COR-L47 (cell line): Measurements from ENCODE around the gene SRF.

ENCODE experiments used
- DNase-seq: peaks from one replicate; lab custom pipeline; 2025; lab: John Stamatoyannopoulos, UW

Gene SRF

DNA sequence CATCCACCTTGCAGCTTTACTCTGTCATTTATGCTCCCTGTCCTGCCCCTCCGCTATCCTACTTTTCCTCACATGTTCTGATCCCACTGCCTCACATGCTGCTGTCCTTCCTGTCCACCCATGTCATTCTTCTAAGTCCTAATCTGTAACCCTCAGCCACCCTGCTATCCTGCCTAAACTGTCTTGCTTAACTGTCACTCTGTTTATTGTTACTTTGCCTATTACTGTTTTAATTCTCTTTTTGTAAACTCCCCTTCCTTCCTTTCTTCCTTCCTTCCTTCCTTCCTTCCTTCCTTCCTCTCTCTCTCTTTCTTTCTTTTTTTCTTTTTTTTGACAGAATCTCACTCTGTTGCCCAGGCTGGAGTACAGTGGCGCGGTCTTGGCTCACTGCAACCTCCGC is 12.4 kb downstream of the SRF start:
- no peak for DNase-seq

DNA sequence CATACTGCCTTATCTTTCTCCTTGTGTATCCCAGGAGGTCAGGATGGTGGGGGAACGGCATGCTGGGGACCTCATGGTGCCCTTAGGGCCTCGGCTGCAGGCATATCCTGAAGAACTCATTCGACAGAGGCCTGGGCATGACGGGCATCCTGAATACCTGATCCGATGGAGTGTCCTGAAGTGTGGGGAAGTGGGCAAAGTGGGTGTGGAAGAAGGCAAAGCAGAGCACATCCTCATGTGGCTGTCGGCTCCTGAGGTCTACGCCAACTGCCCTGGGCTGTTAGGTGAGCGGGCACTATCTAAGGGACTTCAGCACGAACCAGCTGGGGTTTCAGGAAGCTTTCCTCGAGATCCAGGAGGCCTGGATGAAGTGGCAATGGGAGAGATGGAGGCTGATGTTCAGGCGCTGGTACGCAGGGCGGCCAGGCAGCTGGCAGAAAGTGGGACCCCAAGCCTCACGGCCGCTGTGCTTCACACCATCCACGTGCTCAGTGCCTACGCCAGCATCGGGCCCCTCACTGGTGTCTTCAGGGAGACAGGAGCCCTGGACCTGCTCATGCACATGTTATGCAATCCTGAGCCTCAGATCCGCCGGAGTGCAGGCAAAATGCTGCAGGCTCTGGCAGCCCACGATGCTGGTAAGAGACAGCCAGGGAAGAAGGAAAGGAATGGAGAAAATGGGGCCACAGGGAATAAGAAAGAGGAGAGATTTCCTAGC is 13.4 kb downstream of the SRF start:
- no peak for DNase-seq

DNA sequence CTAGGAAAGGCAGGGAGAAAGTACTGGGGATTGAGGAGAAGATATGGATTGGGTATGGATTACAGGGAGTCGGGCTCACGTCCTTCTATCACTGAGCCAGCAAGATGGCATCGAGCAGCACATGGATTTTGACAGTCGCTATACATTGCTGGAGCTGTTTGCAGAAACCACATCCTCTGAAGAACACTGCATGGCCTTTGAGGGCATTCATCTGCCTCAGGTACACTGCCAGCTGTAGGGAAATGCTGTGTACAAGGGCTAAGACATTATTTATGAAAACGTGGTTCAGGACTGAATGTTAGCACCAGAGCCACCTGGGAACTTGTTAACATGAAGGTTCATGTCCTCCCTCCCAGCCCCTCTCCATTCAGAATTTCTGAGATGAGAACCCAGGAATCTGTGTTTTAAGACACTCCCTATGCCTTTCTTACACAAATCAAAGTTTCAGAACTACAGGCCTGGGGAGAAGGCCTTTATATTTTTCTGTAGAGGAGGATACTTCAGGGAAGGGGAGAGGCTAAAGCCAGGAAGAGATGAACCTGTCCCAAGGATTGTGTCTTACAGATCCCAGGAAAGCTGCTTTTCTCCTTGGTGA is 14.4 kb downstream of the SRF start:
- DNase-seq, result no peak

DNA sequence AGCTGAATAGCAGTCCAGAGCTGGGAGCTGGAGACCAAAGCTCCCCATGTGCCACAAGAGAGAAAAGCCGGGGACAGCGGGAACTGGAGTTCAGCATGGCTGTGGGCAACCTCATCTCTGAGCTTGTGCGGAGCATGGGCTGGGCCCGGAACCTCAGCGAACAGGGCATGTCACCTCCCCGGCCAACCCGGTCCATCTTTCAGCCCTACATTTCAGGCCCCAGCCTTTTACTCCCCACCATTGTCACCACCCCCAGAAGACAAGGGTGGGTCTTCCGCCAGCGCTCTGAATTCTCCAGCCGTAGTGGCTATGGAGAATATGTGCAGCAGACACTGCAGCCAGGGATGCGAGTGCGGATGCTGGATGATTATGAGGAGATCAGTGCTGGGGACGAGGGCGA is 14.9 kb downstream of the SRF start:
- DNase-seq, result no peak

DNA sequence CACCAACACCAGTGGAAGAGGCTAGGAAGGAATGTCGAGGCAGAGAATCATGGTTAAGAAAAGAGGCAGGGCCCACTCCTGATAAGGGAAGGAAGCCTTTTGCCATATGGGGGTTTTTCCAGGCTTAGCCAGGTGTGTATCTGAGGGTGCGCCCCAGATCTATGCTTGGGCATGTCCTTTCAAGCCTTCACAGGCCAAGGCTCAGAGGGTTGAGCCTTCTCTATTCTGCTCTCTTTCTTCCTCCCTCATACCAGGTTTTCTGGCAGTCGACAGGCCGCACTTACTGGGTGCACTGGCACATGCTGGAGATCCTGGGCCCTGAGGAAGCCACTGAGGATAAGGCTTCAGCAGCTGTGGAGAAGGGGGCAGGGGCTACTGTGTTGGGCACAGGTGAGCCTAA is 15.6 kb downstream of the SRF start:
- DNase-seq, result no peak

DNA sequence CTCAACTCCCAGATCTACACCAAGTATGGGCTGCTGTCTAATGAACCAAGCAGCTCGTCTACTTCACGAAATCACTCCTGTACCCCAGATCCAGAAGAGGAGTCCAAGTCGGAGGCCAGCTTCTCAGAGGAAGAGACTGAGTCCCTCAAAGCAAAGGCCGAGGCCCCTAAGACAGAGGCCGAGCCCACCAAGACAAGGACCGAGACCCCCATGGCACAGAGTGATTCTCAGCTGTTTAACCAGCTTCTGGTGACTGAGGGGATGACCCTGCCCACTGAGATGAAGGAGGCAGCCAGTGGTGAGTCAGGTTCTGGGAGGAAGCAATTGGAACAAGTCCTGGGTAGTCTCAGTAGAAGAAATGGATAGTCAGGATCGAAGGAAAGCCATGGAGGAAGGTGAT is 16.8 kb downstream of the SRF start:
- no peak for DNase-seq

DNA sequence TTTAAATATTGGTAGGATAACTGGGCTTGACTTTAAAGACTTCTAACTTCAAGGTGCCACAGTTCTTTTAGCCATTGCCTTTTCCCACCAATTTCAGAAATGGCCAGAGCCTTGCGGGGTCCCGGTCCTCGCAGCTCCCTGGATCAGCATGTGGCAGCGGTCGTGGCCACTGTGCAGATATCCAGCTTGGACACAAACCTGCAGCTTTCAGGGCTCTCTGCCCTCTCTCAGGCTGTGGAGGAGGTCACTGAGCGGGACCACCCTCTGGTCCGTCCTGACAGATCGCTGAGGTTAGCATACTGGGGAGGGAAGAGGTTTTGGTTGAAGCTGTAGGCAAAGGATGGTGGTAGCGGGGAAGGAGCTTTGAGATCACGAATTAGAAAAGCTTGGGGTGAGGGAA is 17.4 kb downstream of the SRF start:
- DNase-seq, result no peak

DNA sequence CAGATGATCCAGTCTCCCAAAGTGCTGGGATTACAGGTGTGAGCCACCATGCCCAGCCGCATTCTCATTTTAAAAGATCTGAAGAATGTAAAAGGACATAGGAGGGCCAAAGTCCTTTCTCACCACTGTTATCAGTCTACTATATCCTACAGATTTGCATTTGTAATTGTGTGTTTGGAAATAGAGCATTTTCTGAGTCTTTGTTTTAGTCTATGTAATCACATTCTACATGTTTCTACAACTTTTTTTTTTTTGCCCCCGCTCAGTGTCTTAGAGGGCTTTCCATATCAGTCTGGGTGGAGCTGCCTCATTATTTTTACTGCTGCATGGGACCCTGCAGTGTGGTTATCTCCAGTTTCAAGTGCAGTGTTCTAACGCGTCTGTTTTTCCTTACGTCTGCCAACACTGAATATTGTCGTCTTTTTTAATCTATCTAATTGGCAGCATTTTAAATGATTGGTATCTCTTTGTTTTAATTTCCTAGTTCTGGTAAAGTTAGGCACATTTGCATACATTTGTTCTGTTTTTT is 18.8 kb downstream of the SRF start:
- DNase-seq, result no peak

DNA sequence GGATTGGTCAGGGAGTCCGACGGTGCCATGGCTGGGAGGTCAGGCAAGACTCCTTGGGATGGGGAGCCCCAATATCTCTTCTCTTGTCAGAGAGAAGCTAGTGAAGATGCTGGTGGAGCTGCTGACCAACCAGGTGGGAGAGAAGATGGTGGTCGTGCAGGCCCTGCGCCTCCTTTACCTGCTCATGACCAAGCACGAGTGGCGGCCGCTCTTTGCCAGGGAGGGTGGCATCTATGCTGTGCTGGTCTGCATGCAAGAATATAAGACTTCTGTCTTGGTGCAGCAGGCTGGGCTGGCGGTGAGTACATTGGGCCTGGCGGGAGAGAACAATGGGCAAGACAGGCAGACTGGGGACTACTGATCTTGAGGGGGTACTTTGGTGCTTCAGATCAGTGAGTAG is 21.8 kb downstream of the SRF start:
- no peak for DNase-seq

DNA sequence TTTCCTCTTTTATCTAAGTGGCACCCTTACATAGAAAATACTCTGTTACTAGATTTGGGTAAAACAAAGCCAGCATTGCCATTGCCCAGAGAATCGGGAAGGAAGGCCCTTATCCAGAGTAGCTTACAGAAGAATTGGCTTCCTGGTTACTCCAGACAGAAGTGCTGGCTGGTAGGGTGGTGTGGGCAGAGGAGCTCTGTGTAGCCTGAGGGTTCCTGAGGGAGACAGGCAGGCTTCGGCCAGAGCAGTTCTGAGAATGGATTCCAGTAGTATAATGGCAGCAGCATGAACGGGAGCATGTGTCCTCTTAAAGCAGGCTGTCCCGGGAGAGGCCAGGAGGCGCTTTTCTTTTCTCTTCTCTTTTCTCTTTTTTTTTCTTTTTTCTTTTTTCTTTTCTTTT is 22.9 kb downstream of the SRF start:
- no peak for DNase-seq

DNA sequence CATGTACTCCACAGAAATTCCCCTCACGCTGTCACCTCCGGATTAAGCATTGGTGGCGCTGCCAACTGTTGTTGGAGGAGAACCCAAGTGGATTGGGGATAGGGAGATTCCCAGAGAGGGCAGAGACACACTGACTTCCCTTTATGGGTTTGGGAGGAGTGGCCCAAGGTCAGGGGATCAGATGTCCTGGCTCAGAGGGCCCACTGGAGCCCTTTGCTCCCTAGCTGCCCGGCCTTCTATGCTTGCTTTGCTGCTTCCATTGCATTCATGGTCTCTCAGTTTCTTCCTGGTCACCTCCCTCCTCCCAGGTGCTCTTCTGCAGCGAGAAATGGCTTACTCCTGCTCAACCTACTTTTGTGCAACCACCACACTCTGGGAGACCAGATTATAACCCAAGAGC is 25.3 kb downstream of the SRF start:
- DNase-seq, result no peak

DNA sequence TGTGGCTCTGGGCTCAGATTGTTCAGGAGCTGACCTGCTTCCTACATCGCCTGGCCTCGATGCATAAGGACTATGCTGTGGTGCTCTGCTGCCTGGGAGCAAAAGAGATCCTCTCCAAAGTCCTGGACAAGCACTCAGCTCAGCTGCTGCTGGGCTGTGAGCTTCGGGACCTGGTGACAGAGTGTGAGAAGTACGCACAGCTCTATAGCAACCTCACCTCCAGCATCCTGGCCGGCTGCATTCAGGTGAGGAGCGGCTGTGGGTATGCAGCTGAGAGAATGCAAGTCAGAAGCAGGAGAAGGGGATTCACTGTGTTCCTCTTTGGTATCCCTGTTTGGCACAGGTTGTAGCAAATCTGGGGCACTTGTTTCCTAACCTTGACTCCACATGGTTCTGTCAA is 28.8 kb downstream of the SRF start:
- no peak for DNase-seq

DNA sequence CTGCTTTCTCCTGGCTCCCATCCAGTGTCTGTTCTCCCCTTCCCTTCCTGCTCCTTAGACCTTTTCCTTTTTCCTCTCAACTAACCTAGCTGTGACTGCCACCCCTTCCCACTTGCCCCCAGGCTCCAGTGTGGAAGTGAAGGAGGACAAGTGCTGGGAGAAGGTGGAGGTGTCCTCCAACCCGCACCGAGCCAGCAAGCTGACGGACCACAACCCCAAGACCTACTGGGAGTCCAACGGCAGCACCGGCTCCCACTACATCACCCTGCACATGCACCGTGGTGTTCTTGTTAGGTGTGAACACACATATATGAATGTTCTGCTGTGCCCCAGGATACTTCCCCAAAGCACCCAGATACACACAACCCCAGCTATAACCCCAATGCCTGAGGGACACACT is 29.5 kb downstream of the SRF start:
- DNase-seq, result no peak

DNA sequence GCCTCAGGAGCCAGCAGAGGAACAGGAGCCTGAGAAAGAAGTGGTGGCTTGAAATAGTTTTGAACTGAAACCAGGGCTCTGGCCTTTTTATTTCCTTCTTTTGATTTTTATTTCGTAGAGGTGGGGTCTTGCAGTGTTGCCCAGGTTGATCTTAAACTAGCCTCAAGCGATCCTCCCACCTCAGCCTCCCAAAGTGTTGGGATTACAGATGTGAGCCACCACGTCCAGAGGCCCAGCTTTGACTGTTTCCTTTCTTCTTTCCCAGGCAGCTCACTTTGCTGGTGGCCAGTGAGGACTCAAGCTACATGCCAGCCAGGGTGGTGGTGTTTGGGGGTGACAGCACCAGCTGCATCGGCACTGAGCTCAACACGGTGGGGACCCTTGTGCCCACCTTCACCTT is 31.4 kb downstream of the SRF start:
- DNase-seq, result no peak

DNA sequence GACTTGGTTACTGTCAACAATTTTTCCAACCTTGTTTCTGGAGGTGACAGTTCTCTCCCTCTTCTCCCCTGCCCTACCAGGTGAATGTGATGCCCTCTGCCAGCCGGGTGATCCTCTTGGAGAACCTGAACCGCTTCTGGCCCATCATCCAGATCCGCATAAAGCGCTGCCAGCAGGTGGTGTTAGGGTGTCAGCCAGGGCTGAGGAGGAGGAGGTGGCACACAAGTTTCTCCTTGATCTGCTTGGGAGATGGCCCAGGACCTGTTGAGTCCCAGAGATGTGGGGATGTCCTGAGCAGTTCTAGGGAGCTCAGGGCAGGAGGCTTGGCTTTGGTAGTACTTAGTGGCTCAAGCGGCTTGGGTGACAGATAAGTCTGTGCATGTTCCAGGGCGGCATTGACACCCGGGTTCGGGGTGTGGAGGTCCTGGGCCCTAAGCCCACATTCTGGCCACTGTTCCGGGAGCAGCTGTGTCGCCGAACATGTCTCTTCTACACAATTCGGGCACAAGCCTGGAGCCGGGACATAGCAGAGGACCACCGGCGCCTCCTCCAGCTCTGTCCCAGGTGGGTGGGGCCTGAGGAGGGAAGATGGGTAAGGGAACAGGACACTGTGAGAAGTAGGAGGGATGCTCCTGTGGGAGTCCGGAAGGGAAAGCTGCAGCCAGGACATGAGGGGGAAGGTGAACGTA is 32.1 kb downstream of the SRF start:
- no peak for DNase-seq

DNA sequence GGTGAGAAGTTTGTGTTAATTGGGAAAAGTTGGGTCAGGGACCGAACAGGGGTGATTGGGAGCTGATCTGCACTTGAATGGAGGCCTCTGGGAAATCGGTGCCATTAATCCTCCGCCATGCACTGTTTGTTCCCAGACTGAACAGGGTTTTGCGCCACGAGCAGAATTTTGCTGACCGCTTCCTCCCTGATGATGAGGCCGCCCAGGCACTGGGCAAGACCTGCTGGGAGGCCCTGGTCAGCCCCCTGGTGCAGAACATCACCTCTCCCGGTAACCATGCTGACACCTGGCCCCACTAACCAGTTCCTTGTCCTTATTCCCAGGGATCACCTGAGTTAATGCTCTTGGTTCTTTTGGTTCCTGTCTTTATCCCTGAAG is 32.6 kb downstream of the SRF start:
- no peak for DNase-seq

DNA sequence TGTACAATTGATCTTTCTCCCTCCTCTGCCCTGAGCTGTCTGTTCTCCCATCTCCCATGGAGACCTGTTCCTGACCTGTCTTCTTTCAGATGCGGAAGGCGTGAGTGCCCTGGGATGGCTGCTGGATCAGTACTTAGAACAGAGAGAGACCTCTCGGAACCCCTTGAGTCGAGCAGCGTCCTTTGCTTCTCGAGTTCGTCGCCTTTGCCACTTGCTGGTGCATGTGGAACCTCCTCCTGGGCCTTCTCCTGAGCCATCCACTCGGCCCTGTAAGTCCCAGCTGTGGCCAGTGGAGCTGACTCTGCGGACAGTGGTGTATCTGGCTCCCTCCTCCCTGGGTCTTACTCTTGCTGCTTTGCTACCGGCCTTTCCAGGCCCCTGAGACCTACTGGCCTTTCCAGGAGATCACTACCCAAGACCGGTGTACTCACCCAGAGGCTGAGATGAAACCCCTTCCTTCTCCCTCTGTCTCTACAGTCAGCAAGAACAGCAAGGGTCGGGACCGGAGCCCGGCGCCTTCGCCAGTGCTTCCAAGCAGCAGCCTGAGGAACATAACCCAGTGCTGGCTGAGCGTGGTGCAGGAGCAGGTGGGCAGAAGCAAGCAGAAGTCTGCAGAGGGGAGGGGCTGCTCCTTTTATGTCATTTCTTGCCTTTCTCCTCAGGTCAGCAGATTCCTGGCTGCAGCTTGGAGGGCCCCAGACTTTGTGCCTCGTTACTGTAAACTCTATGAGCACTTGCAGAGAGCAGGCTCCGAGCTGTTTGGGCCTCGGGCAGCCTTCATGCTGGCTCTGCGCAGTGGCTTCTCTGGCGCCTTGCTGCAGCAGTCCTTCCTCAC is 33.4 kb downstream of the SRF start:
- DNase-seq, result no peak

DNA sequence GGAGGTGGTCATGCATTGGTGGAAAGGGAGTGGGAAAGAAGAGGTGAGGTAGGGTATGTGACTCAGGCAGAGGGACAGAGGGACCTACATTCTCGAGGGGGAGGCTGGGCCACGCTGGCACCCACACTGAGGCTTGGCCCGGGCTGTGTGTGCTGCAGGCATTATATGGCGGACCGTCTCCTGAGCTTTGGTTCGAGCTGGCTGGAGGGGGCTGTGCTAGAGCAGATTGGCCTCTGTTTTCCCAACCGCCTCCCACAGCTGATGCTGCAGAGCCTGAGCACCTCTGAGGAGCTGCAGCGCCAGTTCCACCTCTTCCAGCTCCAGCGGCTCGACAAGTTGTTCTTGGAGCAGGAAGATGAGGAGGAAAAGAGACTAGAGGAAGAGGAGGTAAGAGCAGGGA is 34.8 kb downstream of the SRF start:
- no peak for DNase-seq

DNA sequence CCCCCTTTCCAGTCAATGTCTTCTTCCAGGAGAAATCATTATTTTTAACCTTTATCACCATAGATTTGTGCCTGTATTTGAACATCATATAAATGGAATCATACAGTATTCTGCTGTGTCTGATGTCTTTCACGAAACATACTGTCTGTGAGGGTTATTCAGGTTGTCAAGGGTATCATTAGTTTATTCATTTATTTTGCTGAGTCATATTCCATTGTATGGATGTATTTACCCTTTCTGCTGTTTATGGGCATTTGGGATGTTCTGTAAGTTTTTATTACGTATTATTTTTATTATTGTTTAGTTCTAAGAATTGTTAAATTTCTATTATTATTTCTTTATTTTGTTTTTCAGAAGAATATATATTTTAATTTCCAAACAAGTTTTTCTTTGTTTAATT is 36.2 kb downstream of the SRF start:
- DNase-seq, result no peak

DNA sequence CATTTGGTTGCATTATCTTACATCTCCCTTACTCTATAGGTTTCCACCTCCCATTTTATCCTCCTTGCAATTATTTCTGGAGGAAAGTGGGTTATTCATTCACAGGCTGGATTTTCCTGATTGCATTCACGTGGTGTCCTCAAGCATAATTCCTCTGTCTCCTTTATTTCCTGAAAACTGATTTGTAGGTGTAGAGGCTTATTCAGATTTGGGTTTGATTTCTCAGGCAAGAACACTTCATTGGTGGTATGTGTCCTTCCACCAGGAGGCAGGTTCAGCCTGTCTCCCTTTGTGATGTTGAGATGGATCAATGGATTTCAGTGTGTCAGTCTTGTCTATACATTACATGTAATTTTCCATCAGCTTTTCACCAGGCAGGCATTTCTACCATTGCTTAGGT is 40.9 kb downstream of the SRF start:
- no peak for DNase-seq

DNA sequence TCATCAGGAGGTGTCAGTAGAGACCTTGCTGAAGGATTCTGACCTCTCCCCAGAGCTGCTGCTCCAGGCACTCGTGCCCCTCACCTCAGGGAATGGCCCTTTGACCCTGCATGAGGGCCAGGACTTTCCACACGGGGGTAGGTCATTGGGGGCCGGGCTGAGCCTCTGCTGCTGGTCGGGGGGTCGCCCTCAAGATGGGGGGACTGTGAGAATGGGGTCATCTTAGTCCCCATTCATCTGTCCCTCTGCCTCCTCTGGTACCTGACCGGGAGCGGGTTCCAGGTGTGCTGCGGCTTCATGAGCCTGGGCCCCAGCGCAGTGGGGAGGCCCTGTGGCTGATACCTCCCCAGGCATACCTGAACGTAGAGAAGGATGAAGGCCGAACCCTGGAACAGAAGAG is 42.4 kb downstream of the SRF start:
- no peak for DNase-seq

DNA sequence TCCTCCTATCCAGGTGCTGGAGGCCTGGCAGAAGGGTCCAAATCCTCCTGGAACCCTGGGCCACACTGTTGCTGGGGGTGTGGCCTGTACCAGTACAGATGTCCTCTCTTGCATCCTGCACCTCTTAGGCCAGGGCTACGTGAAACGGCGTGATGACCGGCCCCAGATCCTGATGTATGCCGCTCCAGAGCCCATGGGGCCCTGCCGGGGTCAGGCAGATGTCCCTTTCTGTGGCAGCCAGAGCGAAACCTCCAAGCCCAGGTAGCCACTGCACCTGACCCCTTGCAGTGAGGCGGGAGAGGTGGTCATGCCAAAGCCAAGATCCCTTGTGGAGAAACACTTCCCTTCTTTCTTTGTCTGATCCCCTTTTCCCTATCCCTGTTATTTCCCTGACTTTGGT is 44.0 kb downstream of the SRF start:
- no peak for DNase-seq

DNA sequence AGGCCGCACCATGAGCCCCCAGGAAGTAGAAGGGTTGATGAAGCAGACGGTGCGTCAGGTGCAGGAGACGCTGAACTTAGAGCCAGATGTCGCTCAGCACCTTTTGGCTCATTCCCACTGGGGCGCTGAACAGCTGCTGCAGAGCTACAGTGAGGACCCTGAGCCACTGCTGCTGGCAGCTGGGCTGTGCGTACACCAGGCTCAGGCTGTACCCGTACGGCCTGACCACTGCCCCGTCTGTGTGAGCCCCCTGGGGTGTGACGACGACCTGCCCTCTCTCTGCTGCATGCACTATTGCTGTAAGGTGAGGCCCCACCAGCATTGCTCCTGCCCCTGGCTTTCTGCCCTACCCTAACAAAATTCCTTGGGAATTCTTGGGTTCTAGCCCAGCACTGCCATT is 45.1 kb downstream of the SRF start:
- no peak for DNase-seq
